ENCODE data around the gene SPX.

SPX gene

GRCh38 chr12:21580748-21581516, 54.8 kb downstream of the SPX start:
- no peak for DNase-seq (ENCODE audit: low spot score)
